Measurements from ENCODE around the gene STIP1. TPM values are rescaled to one million over a fixed set of nuclear protein-coding genes. Genes with fewer than 3 reads are reported as not detected.

Gene STIP1
- total RNA-seq, 1 experiment from 2014 or later, result 338 TPM

DNA sequence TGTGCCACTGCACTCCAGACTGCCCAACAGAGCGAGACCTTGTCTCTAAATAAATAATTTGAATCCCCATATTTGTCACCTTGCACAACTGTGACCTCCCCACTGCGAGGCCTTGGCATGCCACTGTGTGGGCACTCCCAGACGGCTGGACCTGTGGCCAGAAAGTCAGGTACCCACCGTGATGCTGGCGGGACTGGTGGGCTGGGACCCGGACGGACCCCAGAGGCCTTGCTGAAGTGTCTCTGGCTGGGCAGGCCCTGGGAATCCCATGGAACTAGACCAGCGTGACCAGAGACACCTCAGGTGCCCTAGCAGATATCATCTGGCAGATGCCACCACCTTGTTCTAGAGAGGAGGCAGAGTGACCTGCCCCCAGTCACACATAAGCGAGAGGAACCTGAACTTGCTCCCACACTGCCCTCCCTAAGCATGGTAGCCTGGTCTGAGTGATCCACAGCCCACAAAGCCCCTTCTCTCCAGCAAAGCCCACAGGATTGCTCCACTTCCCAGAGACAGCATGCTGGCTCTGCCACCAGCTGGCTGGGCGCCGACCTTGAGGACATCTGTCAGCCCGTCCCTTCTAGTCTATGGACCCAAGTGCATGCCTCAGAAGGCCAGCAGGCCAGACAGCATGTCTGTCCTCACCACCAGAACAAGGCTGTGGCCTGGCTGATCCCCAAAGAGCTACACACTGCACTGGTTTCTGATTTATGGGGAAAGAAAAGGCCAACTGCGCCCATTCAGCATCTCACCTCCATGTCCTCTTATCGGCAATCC, 29.5 kb upstream of the STIP1 start:
- Mint-ChIP-seq H3K9me3 (no peaks in the 10 kb centered on the region), H3K27ac (no peak overlapping the region), H3K4me3 (no peak overlapping the region), H3K4me1 (peaks cover 16 to 18% of the 10 kb centered on the region in 2 experiments), H3K36me3 (ENCODE audit: insufficient read depth in 1 of 3, low read depth in 3 of 3) (peaks cover 0 to 5% (median 5%) of the 10 kb centered on the region in 3 experiments; a peak in 3 of 7 replicates), H3K27me3 (ENCODE audit: low read depth) (peaks cover 1% of the 10 kb centered on the region; the same call in 1 of the 2 replicates)
- no peak overlapping the region for H3K18ac ChIP-seq (ENCODE audit: insufficient read length, low read depth, low read length)
- H2BK120ac ChIP-seq (ENCODE audit: low read depth, low read length, poor library complexity, severe bottlenecking), result no peak overlapping the region
- no peak overlapping the region for H2AFZ ChIP-seq (ENCODE audit: low read length)
- H3K56ac ChIP-seq (ENCODE audit: insufficient read length, low read depth, low read length), result no peak overlapping the region
- no peak overlapping the region for H2BK15ac ChIP-seq (ENCODE audit: low read depth, low read length)
- H2AK5ac ChIP-seq (ENCODE audit: insufficient read length, low read length), result no peak overlapping the region
- H2BK20ac ChIP-seq (ENCODE audit: low read depth, low read length, poor library complexity, severe bottlenecking), result no peak overlapping the region
- WGBS (ENCODE audit: extremely low coverage, insufficient read length, low lambda C conversion rate), result no CpG with 5 or more reads among the region's 14 CpGs
- no peak overlapping the region for H2BK5ac ChIP-seq (ENCODE audit: insufficient read length, low read length)
- no peak overlapping the region for H2BK12ac ChIP-seq (ENCODE audit: insufficient read length, low read depth, low read length)
- no peak overlapping the region for H3K27ac ChIP-seq (ENCODE audit: insufficient read length, low read depth, low read length)
- no peaks in the 10 kb centered on the region for H3K9me3 ChIP-seq (ENCODE audit: control insufficient read depth, low read depth, low read length)
- no peaks in the 10 kb centered on the region for H3K23me2 ChIP-seq (ENCODE audit: insufficient read length, low read depth, low read length, poor library complexity, severe bottlenecking)
- H4K91ac ChIP-seq (ENCODE audit: insufficient read length, low read depth, low read length), result no peak overlapping the region
- H3K14ac ChIP-seq (ENCODE audit: insufficient read depth, low read length), result no peak overlapping the region
- no peak overlapping the region for H4K5ac ChIP-seq (ENCODE audit: insufficient read length, low read depth, low read length)
- no peak overlapping the region for H4K8ac ChIP-seq (replicated peaks; ENCODE audit: insufficient read length, low read depth, low read length)
- TF ChIP-seq, protein P1, sequence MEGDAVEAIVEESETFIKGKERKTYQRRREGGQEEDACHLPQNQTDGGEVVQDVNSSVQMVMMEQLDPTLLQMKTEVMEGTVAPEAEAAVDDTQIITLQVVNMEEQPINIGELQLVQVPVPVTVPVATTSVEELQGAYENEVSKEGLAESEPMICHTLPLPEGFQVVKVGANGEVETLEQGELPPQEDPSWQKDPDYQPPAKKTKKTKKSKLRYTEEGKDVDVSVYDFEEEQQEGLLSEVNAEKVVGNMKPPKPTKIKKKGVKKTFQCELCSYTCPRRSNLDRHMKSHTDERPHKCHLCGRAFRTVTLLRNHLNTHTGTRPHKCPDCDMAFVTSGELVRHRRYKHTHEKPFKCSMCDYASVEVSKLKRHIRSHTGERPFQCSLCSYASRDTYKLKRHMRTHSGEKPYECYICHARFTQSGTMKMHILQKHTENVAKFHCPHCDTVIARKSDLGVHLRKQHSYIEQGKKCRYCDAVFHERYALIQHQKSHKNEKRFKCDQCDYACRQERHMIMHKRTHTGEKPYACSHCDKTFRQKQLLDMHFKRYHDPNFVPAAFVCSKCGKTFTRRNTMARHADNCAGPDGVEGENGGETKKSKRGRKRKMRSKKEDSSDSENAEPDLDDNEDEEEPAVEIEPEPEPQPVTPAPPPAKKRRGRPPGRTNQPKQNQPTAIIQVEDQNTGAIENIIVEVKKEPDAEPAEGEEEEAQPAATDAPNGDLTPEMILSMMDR (conservative IDR thresholded peaks at IDR 0.05), result no peak
- H3K79me2 ChIP-seq (ENCODE audit: insufficient read depth, low read length), result no peaks in the 10 kb centered on the region
- no peak overlapping the region for H3K9ac ChIP-seq (ENCODE audit: extremely low read depth, insufficient read length, low read length)
- peaks cover 1% of the 10 kb centered on the region; the same call in 1 of the 2 replicates for H3K27me3 ChIP-seq (ENCODE audit: insufficient read depth, low read length)
- H3T11ph ChIP-seq (ENCODE audit: low read length), result no peak overlapping the region
- no peaks in the 10 kb centered on the region for H3K79me1 ChIP-seq (ENCODE audit: insufficient read depth, low read depth, low read length, poor library complexity, severe bottlenecking)
- no peak for DNase-seq
- peaks cover 2% of the 10 kb centered on the region for H3K4me1 ChIP-seq (ENCODE audit: insufficient read depth, low read length)
- no peak overlapping the region for H3K4me2 ChIP-seq (ENCODE audit: insufficient read depth, insufficient read length, low read length)
- no peak overlapping the region for H3K23ac ChIP-seq (ENCODE audit: insufficient read length, low read depth, low read length)
- no peaks in the 10 kb centered on the region for H4K20me1 ChIP-seq (ENCODE audit: control insufficient read depth, insufficient read depth, insufficient read length)
- H3K4ac ChIP-seq (ENCODE audit: low read depth, low read length), result no peak overlapping the region

Data from H9 (cell line).